Neural progenitor cell (in vitro differentiated cells): ENCODE results near the gene CELA3B. TPM values are rescaled to one million over a fixed set of nuclear protein-coding genes. Genes with fewer than 3 reads are reported as not detected.
"Not testable (repeated sequence)": the region's sequence is repeated elsewhere in the genome, so short reads cannot be mapped to it uniquely, and the experiment has no call there.

ENCODE experiments used
- DNase-seq: peaks from one replicate; pipeline ENCODE4 v3.0.0-alpha.2; 2016; ENCODE audit warnings: low spot score
- H2AFZ ChIP-seq: fragments of 200-600 bp; sonication (generic); replicated peaks from 2 replicates; pipeline ENCODE4 v1.6.1; 2016; ENCODE audit warnings: antibody characterized with exemption
- H3F3A ChIP-seq: fragments of 200-600 bp; sonication (generic); 2 replicates; pipeline ENCODE4 v1.6.1; 2016; ENCODE audit warnings: antibody characterized with exemption, low read depth
- H3K27ac ChIP-seq: fragments of 200-600 bp; sonication (generic); 2 replicates; pipeline ENCODE4 v1.5.1; 2016; ENCODE audit warnings: mild to moderate bottlenecking
- H3K27me3 ChIP-seq: fragments of 200-600 bp; sonication (generic); 2 replicates; pipeline ENCODE4 v1.6.1; 2016; ENCODE audit warnings: mild to moderate bottlenecking, moderate library complexity
- H3K36me3 ChIP-seq: fragments of 200-600 bp; sonication (generic); 2 replicates; pipeline ENCODE4 v1.5.1; 2016
- H3K4me1 ChIP-seq: fragments of 200-600 bp; sonication (generic); 2 replicates; pipeline ENCODE4 v1.6.1; 2016; ENCODE audit warnings: mixed run types
- H3K4me2 ChIP-seq: fragments of 200-600 bp; sonication (generic); 2 replicates; pipeline ENCODE4 v1.6.1; 2016
- H3K4me3 ChIP-seq: fragments of 200-600 bp; sonication (generic); 2 replicates; pipeline ENCODE4 v1.5.1; 2016
- H3K79me2 ChIP-seq: fragments of 200-600 bp; sonication (generic); 2 replicates; pipeline ENCODE4 v1.6.1; 2016; ENCODE audit warnings: low read depth
- H3K9ac ChIP-seq: fragments of 200-600 bp; sonication (generic); 2 replicates; pipeline ENCODE4 v1.6.1; 2016
- H3K9me3 ChIP-seq: fragments of 200-600 bp; sonication (generic); 2 replicates; pipeline ENCODE4 v1.5.1; 2016; ENCODE audit warnings: low read depth
- H4K20me1 ChIP-seq: fragments of 200-600 bp; sonication (generic); 2 replicates; pipeline ENCODE4 v1.6.1; 2016; ENCODE audit warnings: low read depth
- H3K27ac Mint-ChIP-seq: 3 replicates; pipeline ENCODE4 v1.8.0; 2021; ENCODE audit warnings: mixed read lengths
- H3K27me3 Mint-ChIP-seq: 2 replicates; pipeline ENCODE4 v1.8.0; 2022; ENCODE audit warnings: low read depth, mild to moderate bottlenecking, inconsistent platforms, moderate library complexity, mixed read lengths; ENCODE audit not compliant: insufficient read depth
- H3K36me3 Mint-ChIP-seq: 3 replicates; pipeline ENCODE4 v1.8.0; 2021; ENCODE audit warnings: mixed read lengths
- H3K4me1 Mint-ChIP-seq: 3 replicates; pipeline ENCODE4 v1.8.0; 2021; ENCODE audit warnings: mixed read lengths
- H3K4me3 Mint-ChIP-seq: 3 replicates; pipeline ENCODE4 v1.8.0; 2021; ENCODE audit warnings: mild to moderate bottlenecking, moderate library complexity, mixed read lengths
- H3K9me3 Mint-ChIP-seq: 3 replicates; pipeline ENCODE4 v1.8.0; 2020; ENCODE audit warnings: mixed read lengths
- CTCF ChIP-seq: fragments of 200-600 bp; sonication (generic); IDR thresholded peaks from 2 replicates; pipeline ENCODE4 v1.5.1; 2017; ENCODE audit warnings: antibody characterized with exemption, mild to moderate bottlenecking
- EZH2 ChIP-seq: fragments of 200-600 bp; sonication (generic); IDR thresholded peaks from 2 replicates; pipeline ENCODE4 v1.6.1; 2017; ENCODE audit warnings: antibody characterized with exemption, mild to moderate bottlenecking, moderate library complexity
- EZH2phosphoT487 ChIP-seq: fragments of 200-600 bp; sonication (generic); IDR thresholded peaks from 2 replicates; pipeline ENCODE4 v1.6.1; 2017; ENCODE audit warnings: antibody characterized with exemption
- total RNA-seq: library from RNA; depleted of rRNA; stranded (reverse); fragments of >200 nt; gene quantifications from 2 replicates; pipeline ENCODE4 v1.2.3, GENCODE V29; 2015; ENCODE audit warnings: low replicate concordance

The CELA3B gene
- total RNA-seq, 1 donor from 2014 or later, result not detected

- Histone ChIP-seq H3K79me2 (peaks cover 21% of the 10 kb centered on the region), H3K9me3 (no peaks in the 10 kb centered on the region), H3F3A (peaks cover 11% of the 10 kb centered on the region), H3K27ac (no peak overlapping the region), H3K4me1 (peaks cover 3% of the 10 kb centered on the region), H4K20me1 (peaks cover 5% of the 10 kb centered on the region), H2AFZ (no peak overlapping the region), H3K27me3 (no peaks in the 10 kb centered on the region), H3K4me3 (no peak overlapping the region), H3K9ac (no peak overlapping the region), H3K36me3 (no peaks in the 10 kb centered on the region), H3K4me2 (no peak overlapping the region)
- no peak overlapping the region for H3K4me3 Mint-ChIP-seq
- peaks cover 11% of the 10 kb centered on the region for H3K4me1 Mint-ChIP-seq
- TF ChIP-seq CTCF, result no peak
- no peak for TF ChIP-seq EZH2
- no peak for TF ChIP-seq EZH2phosphoT487
- no peak overlapping the region for H3K27ac Mint-ChIP-seq
- no peak for DNase-seq
- H3K9me3 Mint-ChIP-seq, result no peaks in the 10 kb centered on the region
- H3K36me3 Mint-ChIP-seq, result peaks cover 3% of the 10 kb centered on the region
- peaks cover 2% of the 10 kb centered on the region for H3K27me3 Mint-ChIP-seq
These were observed 53.7 kb downstream of the CELA3B start for GRCh38 chr1:22030473-22030872.

GRCh38 chr1:22031214-22031962 lies 54.6 kb downstream of the CELA3B start:
- Histone ChIP-seq H3K4me2 (no peak overlapping the region), H3K9ac (no peak overlapping the region), H4K20me1 (peaks cover 3% of the 10 kb centered on the region), H3F3A (peaks cover 11% of the 10 kb centered on the region), H3K4me1 (peaks cover 2% of the 10 kb centered on the region), H3K9me3 (no peaks in the 10 kb centered on the region), H3K36me3 (no peaks in the 10 kb centered on the region), H2AFZ (no peak overlapping the region), H3K27me3 (no peaks in the 10 kb centered on the region), H3K4me3 (no peak overlapping the region), H3K79me2 (peaks cover 11% of the 10 kb centered on the region), H3K27ac (no peak overlapping the region)
- Mint-ChIP-seq H3K27me3 (no peaks in the 10 kb centered on the region), H3K9me3 (no peaks in the 10 kb centered on the region), H3K36me3 (peaks cover 3% of the 10 kb centered on the region), H3K27ac (no peak overlapping the region), H3K4me3 (no peak overlapping the region), H3K4me1 (peaks cover 5% of the 10 kb centered on the region)
- no peak for DNase-seq
- TF ChIP-seq EZH2, result no peak
- no peak for TF ChIP-seq EZH2phosphoT487
- no peak for TF ChIP-seq CTCF

- not testable (repeated sequence) for H3K4me3 ChIP-seq, H3K4me1 ChIP-seq, H3K9me3 Mint-ChIP-seq, H3F3A ChIP-seq, H4K20me1 ChIP-seq, H3K4me3 Mint-ChIP-seq, H3K27me3 Mint-ChIP-seq, H3K27ac ChIP-seq, H3K79me2 ChIP-seq, H3K27me3 ChIP-seq, H3K9ac ChIP-seq, H3K27ac Mint-ChIP-seq, H3K36me3 ChIP-seq, H2AFZ ChIP-seq, H3K9me3 ChIP-seq, DNase-seq, H3K36me3 Mint-ChIP-seq, H3K4me2 ChIP-seq
- H3K4me1 Mint-ChIP-seq, result peaks cover 16% of the 10 kb centered on the region
These were observed 58.0 kb downstream of the CELA3B start for GRCh38 chr1:22034834-22035233.

GRCh38 chr1:22037520-22037919 lies 60.7 kb downstream of the CELA3B start:
- H3K27ac Mint-ChIP-seq, result no peak overlapping the region
- Histone ChIP-seq H3F3A (no peaks in the 10 kb centered on the region), H3K4me2 (no peak overlapping the region)

More at GRCh38 chr1:22037520-22037919, 60.7 kb downstream of the CELA3B start:
- DNase-seq, result peak; percentile 12
- H3K27ac ChIP-seq, result no peak overlapping the region
- no peak overlapping the region for H3K4me3 ChIP-seq
- no peak overlapping the region for H3K4me3 Mint-ChIP-seq
- H3K79me2 ChIP-seq, result no peaks in the 10 kb centered on the region
- H3K4me1 Mint-ChIP-seq, result peaks cover 22% of the 10 kb centered on the region
- no peaks in the 10 kb centered on the region for H3K9me3 ChIP-seq
- no peaks in the 10 kb centered on the region for H3K27me3 Mint-ChIP-seq
- H3K4me1 ChIP-seq, result no peaks in the 10 kb centered on the region
- H4K20me1 ChIP-seq, result no peaks in the 10 kb centered on the region
- no peaks in the 10 kb centered on the region for H3K36me3 ChIP-seq
- no peak overlapping the region for H2AFZ ChIP-seq
- H3K27me3 ChIP-seq, result no peaks in the 10 kb centered on the region
- TF ChIP-seq EZH2phosphoT487 (no peak), CTCF (no peak), EZH2 (no peak)
- H3K36me3 Mint-ChIP-seq, result no peaks in the 10 kb centered on the region
- H3K9ac ChIP-seq, result no peak overlapping the region
- H3K9me3 Mint-ChIP-seq, result no peaks in the 10 kb centered on the region
